Mononuclear cell (primary cell): Measurements from ENCODE around the gene RAD21L1. TPM values are rescaled to one million over a fixed set of nuclear protein-coding genes. Genes with fewer than 3 reads are reported as not detected.
"Not testable (repeated sequence)": the region's sequence is repeated elsewhere in the genome, so short reads cannot be mapped to it uniquely, and the experiment has no call there.

Experiments
- H3K27me3 ChIP-seq: 2 replicates; pipeline ENCODE4 v1.6.0; 2011; ENCODE audit warnings: low read length, control low read depth; ENCODE audit not compliant: insufficient read depth
- H3K4me1 ChIP-seq: 2 replicates; pipeline ENCODE4 v1.5.1; 2011; ENCODE audit warnings: mild to moderate bottlenecking, low read length, control low read depth; ENCODE audit not compliant: insufficient read depth
- H3K4me3 ChIP-seq: 2 replicates; pipeline ENCODE4 v1.5.1; 2011; ENCODE audit warnings: mild to moderate bottlenecking, low read length, moderate library complexity
- H3K9me3 ChIP-seq: 2 replicates; pipeline ENCODE4 v1.5.1; 2011; ENCODE audit warnings: low read depth, mild to moderate bottlenecking, control low read depth, low read length
- total RNA-seq: library from RNA; depleted of rRNA; stranded (reverse); fragments of >200 nt; gene quantifications from one replicate; pipeline ENCODE4 v1.2.3, GENCODE V29; 2012

The RAD21L1 gene
- total RNA-seq, 1 donor, result 0.10 TPM

- Histone ChIP-seq H3K4me3 (no peak overlapping the region), H3K27me3 (peaks cover 4% of the 10 kb centered on the region), H3K9me3 (no peaks in the 10 kb centered on the region), H3K4me1 (no peaks in the 10 kb centered on the region)
Measured at GRCh38 chr20:1207293-1207878, 18.5 kb upstream of the RAD21L1 start.

- Histone ChIP-seq H3K27me3 (peaks cover 12% of the 10 kb centered on the region), H3K4me1 (no peaks in the 10 kb centered on the region), H3K4me3 (no peak overlapping the region), H3K9me3 (no peaks in the 10 kb centered on the region)
Measured at GRCh38 chr20:1209447-1210387, 16.1 kb upstream of the RAD21L1 start.

- H3K9me3 ChIP-seq, result no peaks in the 10 kb centered on the region
- H3K27me3 ChIP-seq, result peaks cover 12% of the 10 kb centered on the region
Measured at GRCh38 chr20:1210501-1210900, 15.3 kb upstream of the RAD21L1 start.

GRCh38 chr20:1212023-1212422 lies 13.8 kb upstream of the RAD21L1 start:
- Histone ChIP-seq H3K4me3 (no peak overlapping the region), H3K4me1 (no peaks in the 10 kb centered on the region)

More at GRCh38 chr20:1210501-1210900, 15.3 kb upstream of the RAD21L1 start:
- Histone ChIP-seq H3K4me1 (no peaks in the 10 kb centered on the region), H3K4me3 (no peak overlapping the region)

GRCh38 chr20:1212607-1213396 lies 13.0 kb upstream of the RAD21L1 start:
- Histone ChIP-seq H3K4me1 (no peaks in the 10 kb centered on the region), H3K27me3 (peaks cover 12% of the 10 kb centered on the region), H3K9me3 (no peaks in the 10 kb centered on the region), H3K4me3 (no peak overlapping the region)

More at GRCh38 chr20:1212023-1212422, 13.8 kb upstream of the RAD21L1 start:
- Histone ChIP-seq H3K27me3 (peaks cover 12% of the 10 kb centered on the region), H3K9me3 (no peaks in the 10 kb centered on the region)

- Histone ChIP-seq H3K4me1 (no peaks in the 10 kb centered on the region), H3K9me3 (no peaks in the 10 kb centered on the region), H3K4me3 (no peak overlapping the region), H3K27me3 (peaks cover 12% of the 10 kb centered on the region)
Measured at GRCh38 chr20:1214838-1215261, 11.0 kb upstream of the RAD21L1 start.

- no peaks in the 10 kb centered on the region for H3K9me3 ChIP-seq
- H3K4me1 ChIP-seq, result no peaks in the 10 kb centered on the region
- H3K27me3 ChIP-seq, result peaks cover 12% of the 10 kb centered on the region
- no peak overlapping the region for H3K4me3 ChIP-seq
Measured at GRCh38 chr20:1215386-1216170, 10.3 kb upstream of the RAD21L1 start.

- not testable (repeated sequence) for H3K9me3 ChIP-seq, H3K4me1 ChIP-seq, H3K4me3 ChIP-seq
- peaks cover 12% of the 10 kb centered on the region for H3K27me3 ChIP-seq
Measured at GRCh38 chr20:1216527-1217427, 9.1 kb upstream of the RAD21L1 start.

- Histone ChIP-seq H3K4me1 (peaks cover 14% of the 10 kb centered on the region), H3K27me3 (peaks cover 14% of the 10 kb centered on the region)
- H3K9me3 ChIP-seq, H3K4me3 ChIP-seq: not testable (repeated sequence)
Measured at GRCh38 chr20:1222750-1223149, 3.1 kb upstream of the RAD21L1 start.

- no peak overlapping the region for H3K4me3 ChIP-seq
- peaks cover 14% of the 10 kb centered on the region for H3K4me1 ChIP-seq
- no peaks in the 10 kb centered on the region for H3K9me3 ChIP-seq
- H3K27me3 ChIP-seq, result peaks cover 30% of the 10 kb centered on the region
Measured at GRCh38 chr20:1224205-1224890, 1.5 kb upstream of the RAD21L1 start.

GRCh38 chr20:1225263-1225782 lies 521 bp upstream of the RAD21L1 start:
- H3K4me3 ChIP-seq, result no peak overlapping the region
- H3K9me3 ChIP-seq, result no peaks in the 10 kb centered on the region
- peaks cover 14% of the 10 kb centered on the region for H3K4me1 ChIP-seq
- H3K27me3 ChIP-seq, result peaks cover 39% of the 10 kb centered on the region

- Histone ChIP-seq H3K4me1 (peaks cover 14% of the 10 kb centered on the region), H3K27me3 (peaks cover 62% of the 10 kb centered on the region), H3K9me3 (no peaks in the 10 kb centered on the region), H3K4me3 (no peak overlapping the region)
Measured at GRCh38 chr20:1229541-1229940, 3.7 kb downstream of the RAD21L1 start.
